ENCODE results near the gene BEND6.

DNA sequence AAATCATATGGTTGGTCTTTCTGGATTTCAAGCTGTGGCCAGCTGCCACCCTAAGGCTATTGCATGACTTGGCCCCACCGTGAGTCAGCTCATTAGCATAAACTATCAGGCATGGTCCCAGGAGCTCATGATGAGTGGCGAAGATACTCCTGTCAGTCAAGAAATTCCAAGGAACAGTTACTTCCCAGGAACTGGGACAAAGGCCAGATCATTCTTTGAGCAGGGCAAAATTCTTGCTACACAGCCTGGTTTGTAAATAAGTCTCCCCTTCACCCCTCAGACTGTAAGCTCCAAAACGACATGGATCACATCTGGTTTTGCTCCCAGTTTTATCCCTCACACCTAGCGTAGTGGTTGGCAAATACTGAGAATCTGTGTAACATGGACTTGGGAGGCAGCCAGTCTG, 58.6 kb downstream of the BEND6 start:
- TF ChIP-seq CTCF (conservative IDR thresholded peaks at IDR 0.05) (no peak), ZFX (IDR thresholded peaks at IDR 0.05) (no peak)

All from C4-2B (cell line).